Spinal cord (tissue), 10 donors: ENCODE results near the gene MAML2. TPM values are rescaled to one million over a fixed set of nuclear protein-coding genes. Genes with fewer than 3 reads are reported as not detected.
A peak's percentile ranks its signal among the peaks of the same experiment; 100 is the strongest.

ENCODE experiments used
- DNase-seq, 6 donors: peaks; one replicate each; pipeline versions ENCODE4 v3.0.0 to v3.0.0-alpha.2; 2013 to 2015; ENCODE audit warnings: low spot score in 6 of 6, low read depth in 4 of 6
- H3K27ac ChIP-seq: one replicate; pipeline ENCODE4 v1.5.1; 2013; ENCODE audit warnings: low read depth, low read length, control low read depth
- H3K27me3 ChIP-seq: one replicate; pipeline ENCODE4 v1.6.1; 2013; ENCODE audit warnings: low read length; ENCODE audit not compliant: control insufficient read depth, insufficient read depth
- H3K36me3 ChIP-seq: one replicate; pipeline ENCODE4 v1.6.1; 2013; ENCODE audit warnings: low read length; ENCODE audit not compliant: control insufficient read depth, insufficient read depth
- H3K4me1 ChIP-seq: one replicate; pipeline ENCODE4 v1.6.1; 2013; ENCODE audit warnings: low read length; ENCODE audit not compliant: control insufficient read depth, insufficient read depth
- H3K4me3 ChIP-seq: one replicate; pipeline ENCODE4 v1.5.1; 2013; ENCODE audit warnings: low read depth, low read length, control low read depth
- H3K9me3 ChIP-seq: one replicate; pipeline ENCODE4 v1.6.1; 2013; ENCODE audit warnings: low read length; ENCODE audit not compliant: control insufficient read depth, insufficient read depth
- WGBS: methylation state at CpG from one replicate; pipeline ENCODE4 v1.1.5; 2013; ENCODE audit warnings: missing lambda C conversion rate; ENCODE audit not compliant: insufficient coverage; 5-methylcytosine and 5-hydroxymethylcytosine counted together
- polyA plus RNA-seq, 2 donors: library from polyadenylated mRNA; unstranded; fragments of 120-200 nt; gene quantifications; one replicate each; pipeline ENCODE4 v1.2.1, GENCODE V29; 2013; ENCODE audit not compliant: insufficient read length in 2 of 2
- total RNA-seq, 2 donors: library from RNA; depleted of rRNA in 1 of 2; stranded (reverse); fragments of 120-200 nt in 1 of 2; fragments of >200 nt in 1 of 2; gene quantifications; one replicate each; pipeline versions ENCODE4 v1.2.3 to v1.2.4, GENCODE V29; 2013 to 2014
- donor health status: healthy.

Gene MAML2
- total and polyA plus RNA-seq, 4 donors = 16.7 to 25.5 (median 18.7) TPM

- Histone ChIP-seq H3K27ac (peak overlapping the region; percentile 43), H3K27me3 (no peaks in the 10 kb centered on the region), H3K36me3 (no peaks in the 10 kb centered on the region), H3K9me3 (no peaks in the 10 kb centered on the region), H3K4me1 (peaks cover 6% of the 10 kb centered on the region), H3K4me3 (no peak overlapping the region)
- WGBS = 82% methylated on average over 2 of the region's 4 CpGs
- DNase-seq = no peak
Measured at GRCh38 chr11:96259134-96259830, 83.7 kb downstream of the MAML2 start.

DNA sequence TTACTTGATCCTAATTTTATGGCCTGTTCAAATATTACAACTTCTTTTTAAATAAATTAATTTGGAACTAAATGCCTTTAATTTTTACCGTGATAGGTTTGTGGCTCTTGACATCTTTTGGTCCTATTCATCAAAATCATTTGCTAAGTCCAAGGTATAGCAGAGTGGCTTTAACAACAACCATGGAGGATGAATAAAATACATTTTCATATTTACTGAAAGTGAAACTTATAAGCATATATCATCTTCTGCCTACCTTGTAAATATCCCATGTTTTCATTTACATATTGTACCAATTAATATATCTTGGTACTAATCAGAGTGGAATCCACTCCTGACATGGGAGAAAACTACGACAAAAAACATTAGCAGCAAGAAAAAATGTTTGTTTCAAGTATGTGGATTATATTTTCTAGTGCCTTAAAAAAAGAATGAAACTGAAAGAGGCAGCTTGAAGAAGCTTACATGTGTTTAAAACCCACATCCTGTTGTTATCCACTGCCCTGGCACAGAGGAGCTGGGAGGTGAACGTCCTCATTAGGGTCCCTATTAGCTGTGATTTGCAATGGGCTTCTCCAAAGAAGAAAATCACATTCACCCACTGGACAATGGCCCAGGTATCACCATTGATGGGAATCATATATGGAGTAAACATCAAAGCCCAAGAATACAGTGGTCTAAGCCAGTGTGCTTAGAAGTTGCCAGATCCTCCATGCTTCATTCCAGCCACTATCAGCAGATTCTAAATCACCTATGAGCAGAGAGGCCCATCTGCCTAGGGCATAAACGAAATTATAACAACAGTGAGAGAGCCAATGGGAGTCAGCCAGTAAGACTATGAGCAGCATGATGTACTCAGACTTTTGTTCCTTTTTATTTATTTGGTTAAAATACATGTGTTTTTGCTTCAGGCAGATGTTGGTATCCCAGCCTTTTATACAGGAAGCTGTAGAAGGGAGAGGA lies 84.7 kb downstream of the MAML2 start:
- H3K9me3 ChIP-seq = no peaks in the 10 kb centered on the region
- no peak overlapping the region for H3K4me3 ChIP-seq
- no peak for DNase-seq
- peak overlapping the region; percentile 43 for H3K27ac ChIP-seq
- 80% methylated on average over 1 of the region's 4 CpGs for WGBS
- no peaks in the 10 kb centered on the region for H3K27me3 ChIP-seq
- no peaks in the 10 kb centered on the region for H3K36me3 ChIP-seq
- H3K4me1 ChIP-seq = peaks cover 6% of the 10 kb centered on the region

DNA sequence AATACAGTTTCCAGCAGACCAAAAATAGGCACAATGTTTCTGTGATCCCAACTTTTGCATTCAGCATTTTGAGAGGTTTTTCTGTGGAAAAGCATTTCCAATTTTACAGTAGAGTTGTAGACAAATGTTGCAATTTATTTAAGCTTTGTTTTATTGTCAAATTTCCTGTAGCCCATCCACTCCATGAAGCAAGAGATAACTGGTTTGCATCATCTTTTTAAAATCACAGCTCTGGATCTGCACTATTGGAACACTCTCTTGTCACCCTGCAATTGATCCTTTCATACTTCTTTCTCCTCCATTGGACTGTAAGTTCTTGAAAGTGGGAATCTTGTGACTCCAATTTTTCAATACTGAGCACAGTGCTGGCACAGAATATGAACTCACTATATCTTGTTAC lies 86.0 kb downstream of the MAML2 start:
- no peak overlapping the region for H3K27ac ChIP-seq
- H3K36me3 ChIP-seq = no peaks in the 10 kb centered on the region
- no peaks in the 10 kb centered on the region for H3K27me3 ChIP-seq
- no peak for DNase-seq
- peaks cover 6% of the 10 kb centered on the region for H3K4me1 ChIP-seq
- no peak overlapping the region for H3K4me3 ChIP-seq
- no peaks in the 10 kb centered on the region for H3K9me3 ChIP-seq

DNA sequence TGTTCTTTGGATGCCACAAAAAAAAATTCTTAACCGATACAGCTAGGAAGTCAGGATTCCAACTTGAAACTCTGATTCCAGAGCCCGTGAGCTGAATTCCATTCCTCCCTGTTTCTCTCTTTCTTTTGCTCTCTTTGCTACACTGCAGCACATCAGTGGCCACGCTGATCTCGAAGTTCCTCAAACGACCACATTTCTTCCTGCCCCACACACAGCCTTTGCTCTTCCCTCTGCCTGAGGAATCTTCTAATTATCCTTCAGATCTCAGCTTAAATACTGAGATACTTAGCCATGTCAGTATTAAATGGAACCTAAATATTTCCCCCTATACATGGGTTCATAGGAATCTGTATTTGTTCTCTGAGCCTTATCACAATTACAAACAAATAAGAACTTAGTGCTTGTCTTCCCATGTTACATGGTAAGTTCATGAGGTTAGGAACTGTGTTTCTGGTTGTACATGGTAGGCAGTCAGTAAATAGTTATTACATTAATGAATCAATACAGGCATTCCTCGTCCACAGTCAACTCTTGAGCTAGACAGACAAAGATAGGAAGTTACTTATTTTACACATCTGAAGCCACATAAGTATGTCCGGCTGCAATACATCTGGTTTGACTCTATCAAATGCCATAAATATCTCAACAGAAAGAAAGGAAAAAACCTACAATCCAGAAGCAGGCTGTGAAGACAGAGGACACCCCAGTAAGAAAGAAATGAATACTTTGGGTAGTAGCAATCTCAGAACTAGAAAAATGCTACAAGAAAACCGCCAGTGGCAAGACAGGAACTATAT lies 86.6 kb downstream of the MAML2 start:
- Histone ChIP-seq H3K27ac (no peak overlapping the region), H3K27me3 (no peaks in the 10 kb centered on the region), H3K36me3 (no peaks in the 10 kb centered on the region), H3K4me3 (no peak overlapping the region), H3K4me1 (peaks cover 6% of the 10 kb centered on the region), H3K9me3 (no peaks in the 10 kb centered on the region)
- WGBS = 96% methylated on average over 5 of the region's 8 CpGs
- no peak for DNase-seq

DNA sequence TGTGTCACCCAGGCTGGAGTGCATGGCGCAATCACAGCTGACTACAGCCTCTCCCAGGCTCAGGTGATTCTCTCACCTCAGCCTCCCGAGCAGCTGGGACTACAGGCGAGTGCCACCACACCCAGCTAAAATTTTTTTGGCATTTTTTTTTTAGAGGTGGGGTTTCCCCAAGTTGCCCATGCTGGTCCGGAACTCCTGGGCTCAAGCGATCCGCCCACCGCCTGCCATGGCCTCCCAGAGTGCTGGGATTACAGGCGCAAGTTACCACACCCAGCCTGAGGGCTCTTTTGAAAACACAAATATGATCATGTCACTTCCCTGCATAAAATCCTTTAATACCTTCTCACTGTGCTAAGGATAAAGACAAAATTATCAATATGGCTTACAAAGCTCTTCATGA lies 88.1 kb downstream of the MAML2 start:
- Histone ChIP-seq H3K36me3 (no peaks in the 10 kb centered on the region), H3K4me1 (peaks cover 6% of the 10 kb centered on the region), H3K4me3 (no peak overlapping the region), H3K27me3 (no peaks in the 10 kb centered on the region), H3K9me3 (no peaks in the 10 kb centered on the region), H3K27ac (peak overlapping the region; percentile 65)
- 96% methylated on average over 5 of the region's 8 CpGs for WGBS
- no peak for DNase-seq

- no peaks in the 10 kb centered on the region for H3K36me3 ChIP-seq
- no peaks in the 10 kb centered on the region for H3K9me3 ChIP-seq
- H3K27me3 ChIP-seq = no peaks in the 10 kb centered on the region
- peak overlapping the region; percentile 65 for H3K27ac ChIP-seq
- H3K4me3 ChIP-seq = peak overlapping the region; percentile 10
- WGBS = 10% methylated on average over 2 of the region's 7 CpGs
- peaks cover 6% of the 10 kb centered on the region for H3K4me1 ChIP-seq
- DNase-seq = peak in 1 of 6 donors; percentile 43
Measured at GRCh38 chr11:96254087-96254486, 88.9 kb downstream of the MAML2 start.

DNA sequence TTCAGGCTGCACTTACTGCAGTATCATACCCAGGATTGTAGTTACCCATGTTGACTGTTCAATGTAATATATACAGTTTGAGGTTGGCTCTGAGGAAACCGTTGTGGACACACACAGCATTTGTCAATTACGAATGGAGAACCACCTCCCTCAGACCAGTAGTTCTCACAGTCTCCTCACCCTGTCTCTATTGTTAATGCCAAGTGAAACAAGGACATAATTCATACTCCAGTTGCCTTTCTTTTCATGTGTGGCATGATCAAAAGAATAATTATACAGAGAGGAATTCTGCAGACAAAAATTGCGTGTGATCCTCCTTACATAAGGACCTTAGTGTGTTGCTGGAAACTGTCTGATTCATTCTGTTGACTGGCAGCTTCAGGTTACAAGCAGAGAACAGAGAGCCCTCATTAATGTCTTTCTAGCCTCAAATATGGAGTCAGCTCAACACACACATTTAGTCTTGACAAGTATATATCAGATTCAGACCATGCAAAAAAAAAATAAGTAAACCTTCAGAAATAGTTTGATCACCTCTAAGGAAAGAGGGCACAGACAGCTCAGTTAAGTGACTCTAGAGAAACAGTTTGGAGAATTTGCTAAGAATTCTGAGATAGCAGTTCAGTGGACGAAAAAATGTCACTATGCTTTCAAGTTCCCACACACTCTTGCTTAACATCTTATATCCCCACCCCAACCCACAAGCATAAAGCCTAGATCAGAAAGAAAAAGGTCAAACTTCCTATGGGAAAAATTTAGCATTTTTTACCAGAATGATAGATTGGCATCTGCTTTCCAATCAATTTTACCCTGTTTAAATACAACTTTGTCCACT lies 96.1 kb downstream of the MAML2 start:
- peaks cover 9% of the 10 kb centered on the region for H3K4me1 ChIP-seq
- H3K36me3 ChIP-seq = no peaks in the 10 kb centered on the region
- H3K27me3 ChIP-seq = no peaks in the 10 kb centered on the region
- H3K27ac ChIP-seq = peak overlapping the region; percentile 41
- H3K4me3 ChIP-seq = no peak overlapping the region
- WGBS = no CpG with 5 or more reads among the region's 4 CpGs
- DNase-seq = peak in 1 of 6 donors; percentile 36
- no peaks in the 10 kb centered on the region for H3K9me3 ChIP-seq

GRCh38 chr11:96242971-96243647 lies 99.9 kb downstream of the MAML2 start:
- H3K9me3 ChIP-seq = no peaks in the 10 kb centered on the region
- H3K27ac ChIP-seq = peak overlapping the region; percentile 92
- DNase-seq = peak; percentile 60 to 97 (median 80)
- 0% methylated on average over 18 of the region's 19 CpGs for WGBS
- no peaks in the 10 kb centered on the region for H3K27me3 ChIP-seq
- H3K36me3 ChIP-seq = no peaks in the 10 kb centered on the region
- peaks cover 9% of the 10 kb centered on the region for H3K4me1 ChIP-seq
- H3K4me3 ChIP-seq = peak overlapping the region; percentile 43
